HFF-Myc (cell line): ENCODE measurements around the gene VAC14.

Source experiments
- DNase-seq: peaks from one replicate; pipeline ENCODE4 v3.0.0-alpha.2; 2011; ENCODE audit warnings: low read depth; ENCODE audit errors: extremely low read depth
- H3K4me3 ChIP-seq: replicated peaks from 2 replicates; pipeline ENCODE4 v1.5.1; 2011; ENCODE audit warnings: low read depth, mild to moderate bottlenecking, control low read depth, low read length
- TF ChIP-seq, protein P1 (sequence below): IDR thresholded peaks from 2 replicates; pipeline ENCODE4 v1.5.1; 2012; ENCODE audit warnings: mild to moderate bottlenecking, low read depth, low read length, control low read depth; ENCODE audit errors: missing control alignments

The VAC14 gene

DNA sequence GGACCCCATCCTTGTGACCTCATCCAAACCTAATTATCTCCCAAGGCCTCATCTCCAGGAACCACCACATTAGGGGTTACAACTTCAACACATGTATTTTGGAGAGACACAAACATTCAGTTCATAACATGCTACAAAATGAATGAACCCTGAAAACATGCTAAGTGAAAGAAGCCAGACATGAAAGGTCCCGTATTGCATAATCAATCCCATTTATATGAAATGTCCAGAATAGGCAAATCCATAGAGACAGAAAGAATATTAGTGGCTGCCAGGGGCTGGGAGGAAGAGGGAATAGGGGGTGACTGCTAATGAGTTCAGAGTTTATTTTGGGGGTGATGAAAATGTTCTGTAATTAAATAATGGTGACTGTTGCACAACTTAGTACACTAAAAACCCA, 158.3 kb downstream of the VAC14 start:
- DNase-seq, result no peak
- TF ChIP-seq, protein P1, sequence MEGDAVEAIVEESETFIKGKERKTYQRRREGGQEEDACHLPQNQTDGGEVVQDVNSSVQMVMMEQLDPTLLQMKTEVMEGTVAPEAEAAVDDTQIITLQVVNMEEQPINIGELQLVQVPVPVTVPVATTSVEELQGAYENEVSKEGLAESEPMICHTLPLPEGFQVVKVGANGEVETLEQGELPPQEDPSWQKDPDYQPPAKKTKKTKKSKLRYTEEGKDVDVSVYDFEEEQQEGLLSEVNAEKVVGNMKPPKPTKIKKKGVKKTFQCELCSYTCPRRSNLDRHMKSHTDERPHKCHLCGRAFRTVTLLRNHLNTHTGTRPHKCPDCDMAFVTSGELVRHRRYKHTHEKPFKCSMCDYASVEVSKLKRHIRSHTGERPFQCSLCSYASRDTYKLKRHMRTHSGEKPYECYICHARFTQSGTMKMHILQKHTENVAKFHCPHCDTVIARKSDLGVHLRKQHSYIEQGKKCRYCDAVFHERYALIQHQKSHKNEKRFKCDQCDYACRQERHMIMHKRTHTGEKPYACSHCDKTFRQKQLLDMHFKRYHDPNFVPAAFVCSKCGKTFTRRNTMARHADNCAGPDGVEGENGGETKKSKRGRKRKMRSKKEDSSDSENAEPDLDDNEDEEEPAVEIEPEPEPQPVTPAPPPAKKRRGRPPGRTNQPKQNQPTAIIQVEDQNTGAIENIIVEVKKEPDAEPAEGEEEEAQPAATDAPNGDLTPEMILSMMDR, result no peak
- no peak overlapping the region for H3K4me3 ChIP-seq

DNA sequence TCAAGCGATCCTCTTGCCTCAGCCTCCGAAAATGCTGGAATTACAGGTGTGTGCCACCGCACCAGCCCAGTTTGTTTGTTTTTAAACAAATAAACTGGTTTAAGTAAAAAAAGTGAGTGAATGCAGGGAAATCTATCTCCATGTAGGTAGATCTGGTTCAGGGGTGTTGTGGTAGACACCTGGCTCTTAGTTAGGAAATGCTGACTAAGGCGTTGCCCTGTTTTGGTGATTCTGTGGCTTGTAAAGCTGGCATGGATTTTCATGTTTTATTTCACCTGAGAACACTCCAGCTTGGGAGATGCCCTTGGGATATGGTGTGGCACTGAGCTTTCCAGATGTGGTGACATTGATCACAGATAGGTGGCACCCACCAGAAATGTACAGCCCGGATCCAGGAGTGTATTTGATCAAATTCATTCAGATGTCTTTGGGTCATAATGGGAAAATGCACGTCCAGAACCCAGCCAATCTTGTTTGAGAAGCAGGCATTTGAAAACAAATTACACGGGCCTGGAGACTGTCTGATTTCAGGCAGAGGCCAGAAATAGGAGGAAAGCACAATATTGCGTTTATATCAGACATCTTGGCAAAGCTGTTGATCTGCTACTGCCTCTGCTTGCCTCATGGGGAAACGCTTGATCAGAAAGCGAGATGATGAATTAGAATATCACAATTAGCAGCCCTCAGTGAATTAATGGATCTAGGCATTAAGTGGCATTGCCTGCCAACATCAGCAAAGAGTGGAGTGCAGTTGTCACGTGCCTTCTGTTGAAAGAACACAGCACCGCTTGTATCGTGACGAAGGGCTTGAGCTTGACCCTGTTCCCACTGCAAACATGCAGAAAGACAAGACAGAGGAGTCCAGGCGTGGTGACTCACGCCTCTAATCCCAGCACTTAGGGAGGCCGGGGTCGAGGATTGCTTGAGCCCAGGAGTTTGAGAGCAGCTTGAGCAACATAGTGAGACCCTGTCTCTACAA, 161.9 kb downstream of the VAC14 start:
- TF ChIP-seq, protein P1, result no peak
- H3K4me3 ChIP-seq, result no peak overlapping the region
- no peak for DNase-seq
